Left hindlimb (tissue), 1 donor: ENCODE data around the gene FTO.

Experiments
- DNase-seq: peaks from one replicate; pipeline ENCODE4 v3.0.0-alpha.2; 2018

Gene FTO

GRCh38 chr16:54062361-54063278 lies 358.7 kb downstream of the FTO start:
- no peak for DNase-seq

GRCh38 chr16:54063279-54063773 lies 359.4 kb downstream of the FTO start:
- no peak for DNase-seq

GRCh38 chr16:54066451-54067105 lies 362.6 kb downstream of the FTO start:
- DNase-seq, result no peak

- DNase-seq, result no peak
These were observed 363.5 kb downstream of the FTO start for GRCh38 chr16:54067322-54068065.

GRCh38 chr16:54068212-54068611 lies 364.3 kb downstream of the FTO start:
- no peak for DNase-seq

- DNase-seq, result no peak
These were observed 365.8 kb downstream of the FTO start for GRCh38 chr16:54069601-54070239.

- no peak for DNase-seq
These were observed 366.9 kb downstream of the FTO start for GRCh38 chr16:54070789-54071343.

- DNase-seq, result no peak
These were observed 367.6 kb downstream of the FTO start for GRCh38 chr16:54071514-54071913.

GRCh38 chr16:54072237-54072636 lies 368.3 kb downstream of the FTO start:
- DNase-seq, result no peak

GRCh38 chr16:54073356-54073755 lies 369.4 kb downstream of the FTO start:
- DNase-seq, result no peak

- no peak for DNase-seq
These were observed 371.5 kb downstream of the FTO start for GRCh38 chr16:54075446-54075845.

GRCh38 chr16:54076006-54076504 lies 372.1 kb downstream of the FTO start:
- no peak for DNase-seq

- no peak for DNase-seq
These were observed 373.3 kb downstream of the FTO start for GRCh38 chr16:54077050-54077821.

GRCh38 chr16:54080524-54081008 lies 376.6 kb downstream of the FTO start:
- DNase-seq, result no peak

- DNase-seq, result no peak
These were observed 382.8 kb downstream of the FTO start for GRCh38 chr16:54086791-54087190.

- no peak for DNase-seq
These were observed 386.6 kb downstream of the FTO start for GRCh38 chr16:54090602-54091001.

- no peak for DNase-seq
These were observed 389.3 kb downstream of the FTO start for GRCh38 chr16:54093281-54093680.

GRCh38 chr16:54094641-54095040 lies 390.7 kb downstream of the FTO start:
- DNase-seq, result no peak

GRCh38 chr16:54096607-54097006 lies 392.7 kb downstream of the FTO start:
- no peak for DNase-seq

- no peak for DNase-seq
These were observed 393.8 kb downstream of the FTO start for GRCh38 chr16:54097774-54098173.

GRCh38 chr16:54098247-54098646 lies 394.3 kb downstream of the FTO start:
- no peak for DNase-seq
